Measurements from ENCODE around the gene AREL1.

AREL1 gene

DNA sequence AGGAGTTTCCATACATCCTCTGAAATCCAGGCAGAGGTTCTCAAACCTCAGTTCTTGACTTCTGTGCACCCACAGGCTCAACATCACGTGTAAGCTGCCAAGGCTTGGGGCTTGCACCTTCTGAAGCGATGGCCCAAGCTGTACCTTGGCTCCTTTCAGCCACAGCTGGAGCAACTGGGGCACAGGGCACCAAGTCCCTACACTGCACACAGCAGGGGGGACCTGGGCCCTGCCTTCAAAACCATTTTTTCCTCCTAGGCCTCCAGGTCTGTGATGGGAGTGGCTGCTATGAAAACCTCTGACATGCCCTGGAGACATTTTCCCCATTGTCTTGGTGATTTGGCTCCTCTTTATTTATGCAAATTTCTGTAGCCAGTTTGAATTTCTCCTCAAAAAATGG lies 10.6 kb downstream of the AREL1 start:
- in situ Hi-C loops (cut with MboI; ENCODE audit: low sequenced_read_pairs): no loop called here

- in situ Hi-C loops (cut with MboI; ENCODE audit: low sequenced_read_pairs): no loop called here
Observed at GRCh38 chr14:74698465-74698864, 14.4 kb downstream of the AREL1 start.

DNA sequence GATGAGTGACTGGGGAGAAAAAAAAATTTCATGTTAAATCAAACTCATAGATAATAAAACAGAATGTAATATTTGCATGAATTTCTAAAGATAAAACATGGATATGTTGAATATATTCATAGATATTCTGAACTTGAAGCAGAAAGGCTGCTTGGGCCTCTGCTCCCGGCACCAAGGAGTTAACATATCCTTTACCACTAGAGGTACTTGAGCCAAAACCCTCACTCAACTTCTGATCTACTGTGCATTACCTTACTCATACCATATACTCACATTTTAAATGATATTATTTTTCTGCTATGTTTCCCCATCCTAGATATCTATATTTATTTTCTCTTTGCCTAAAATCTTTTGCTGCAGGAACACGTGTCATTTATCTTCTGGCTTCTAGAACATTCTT lies 14.9 kb downstream of the AREL1 start:
- in situ Hi-C loops (cut with MboI; ENCODE audit: low sequenced_read_pairs): no loop called here

- in situ Hi-C loops (cut with MboI; ENCODE audit: low sequenced_read_pairs): no loop called here
Observed at GRCh38 chr14:74697543-74697942, 15.3 kb downstream of the AREL1 start.

GRCh38 chr14:74697011-74697410 lies 15.9 kb downstream of the AREL1 start:
- in situ Hi-C loops (cut with MboI; ENCODE audit: low sequenced_read_pairs): no loop called here

DNA sequence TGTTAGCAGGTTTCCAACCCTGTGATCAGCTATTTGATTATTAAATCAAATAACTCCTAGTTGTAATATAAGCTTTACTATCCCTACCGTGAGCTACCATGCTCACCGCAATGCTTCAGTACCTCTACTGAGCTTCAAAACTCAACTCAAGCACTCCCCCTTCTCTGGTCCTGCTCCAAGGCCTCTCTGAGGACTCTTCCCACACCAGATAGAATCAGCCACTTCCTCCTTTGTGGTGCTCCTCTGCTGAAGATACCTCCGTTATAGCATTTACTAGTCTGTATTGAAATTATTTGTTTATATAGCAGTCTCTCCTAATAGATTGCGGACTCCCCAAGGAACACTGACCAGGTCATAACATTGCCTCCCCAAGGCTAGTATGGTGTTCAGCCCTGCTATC lies 17.5 kb downstream of the AREL1 start:
- in situ Hi-C loops (cut with MboI; ENCODE audit: low sequenced_read_pairs): no loop called here

DNA sequence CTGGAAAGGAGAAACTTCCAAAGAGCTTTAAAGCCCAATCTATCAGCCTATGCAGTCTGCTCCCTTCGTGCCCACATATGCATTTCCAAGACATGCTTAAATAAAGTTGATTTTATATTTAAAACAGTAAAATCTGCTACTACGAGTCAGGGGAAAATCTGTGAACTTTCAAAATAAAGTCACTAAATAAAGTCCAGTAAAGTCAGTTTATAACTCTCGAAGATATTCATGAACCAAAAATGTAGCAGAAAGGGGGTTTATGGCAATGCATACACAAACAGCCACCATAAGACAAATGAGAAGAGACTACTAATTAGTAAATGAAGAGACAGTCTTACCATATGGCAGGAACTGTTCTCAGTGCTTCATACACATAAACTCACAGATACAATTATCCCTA lies 19.7 kb downstream of the AREL1 start:
- in situ Hi-C loops (cut with MboI; ENCODE audit: low sequenced_read_pairs): no loop called here

GRCh38 chr14:74691456-74691855 lies 21.4 kb downstream of the AREL1 start:
- in situ Hi-C loops (cut with MboI; ENCODE audit: low sequenced_read_pairs): no loop called here

- in situ Hi-C loops (cut with MboI; ENCODE audit: low sequenced_read_pairs): no loop called here
Observed at GRCh38 chr14:74685921-74686678, 26.8 kb downstream of the AREL1 start.

GRCh38 chr14:74685056-74685455 lies 27.8 kb downstream of the AREL1 start:
- in situ Hi-C loops (cut with MboI; ENCODE audit: low sequenced_read_pairs): no loop called here

GRCh38 chr14:74684434-74684833 lies 28.4 kb downstream of the AREL1 start:
- in situ Hi-C loops (cut with MboI; ENCODE audit: low sequenced_read_pairs): no loop called here

GRCh38 chr14:74683406-74683805 lies 29.5 kb downstream of the AREL1 start:
- in situ Hi-C loops (cut with MboI; ENCODE audit: low sequenced_read_pairs): no loop called here

DNA sequence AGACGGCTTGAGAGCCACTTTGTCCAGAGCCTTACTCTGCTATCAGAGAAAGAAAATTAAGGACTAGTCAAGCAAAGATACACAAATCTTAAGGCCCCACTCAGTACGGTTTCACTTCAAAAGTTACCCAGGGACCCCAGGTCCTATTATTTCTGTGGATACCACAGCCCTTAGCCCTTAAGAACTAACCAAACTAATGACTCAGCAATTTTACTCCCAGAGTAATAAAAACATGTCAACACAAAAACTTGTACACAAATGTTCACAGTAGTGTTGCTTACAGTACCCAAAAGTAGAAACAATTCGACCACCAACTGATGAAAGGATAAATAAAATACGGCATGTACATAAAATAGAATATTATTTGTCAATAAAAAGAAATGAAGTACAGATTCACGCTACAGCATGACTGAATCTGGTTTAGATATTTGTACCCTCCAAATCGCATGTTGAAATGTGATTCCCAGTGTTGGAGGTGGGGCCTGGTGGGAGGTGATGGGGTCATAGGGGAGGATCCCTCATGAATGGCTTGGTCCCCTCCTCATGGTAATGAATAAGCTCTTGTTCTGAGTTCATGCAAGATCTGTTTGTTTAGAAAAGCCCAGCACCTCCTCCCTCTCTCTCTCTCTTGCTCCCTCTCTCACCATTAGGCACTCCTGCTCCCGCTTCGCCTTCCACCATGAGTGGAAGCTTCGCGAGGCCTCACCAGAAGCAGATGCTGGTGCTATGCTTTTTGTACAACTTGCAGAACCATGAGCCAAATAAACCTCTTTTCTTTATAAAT lies 30.5 kb downstream of the AREL1 start:
- in situ Hi-C loops (cut with MboI; ENCODE audit: low sequenced_read_pairs): no loop called here

- in situ Hi-C loops (cut with MboI; ENCODE audit: low sequenced_read_pairs): no loop called here
Observed at GRCh38 chr14:74675219-74675618, 37.7 kb downstream of the AREL1 start.

- in situ Hi-C loops (cut with MboI; ENCODE audit: low sequenced_read_pairs): no loop called here
Observed at GRCh38 chr14:74673768-74674167, 39.1 kb downstream of the AREL1 start.

- in situ Hi-C loops (cut with MboI; ENCODE audit: low sequenced_read_pairs): no loop called here
Observed at GRCh38 chr14:74671789-74672188, 41.1 kb downstream of the AREL1 start.

DNA sequence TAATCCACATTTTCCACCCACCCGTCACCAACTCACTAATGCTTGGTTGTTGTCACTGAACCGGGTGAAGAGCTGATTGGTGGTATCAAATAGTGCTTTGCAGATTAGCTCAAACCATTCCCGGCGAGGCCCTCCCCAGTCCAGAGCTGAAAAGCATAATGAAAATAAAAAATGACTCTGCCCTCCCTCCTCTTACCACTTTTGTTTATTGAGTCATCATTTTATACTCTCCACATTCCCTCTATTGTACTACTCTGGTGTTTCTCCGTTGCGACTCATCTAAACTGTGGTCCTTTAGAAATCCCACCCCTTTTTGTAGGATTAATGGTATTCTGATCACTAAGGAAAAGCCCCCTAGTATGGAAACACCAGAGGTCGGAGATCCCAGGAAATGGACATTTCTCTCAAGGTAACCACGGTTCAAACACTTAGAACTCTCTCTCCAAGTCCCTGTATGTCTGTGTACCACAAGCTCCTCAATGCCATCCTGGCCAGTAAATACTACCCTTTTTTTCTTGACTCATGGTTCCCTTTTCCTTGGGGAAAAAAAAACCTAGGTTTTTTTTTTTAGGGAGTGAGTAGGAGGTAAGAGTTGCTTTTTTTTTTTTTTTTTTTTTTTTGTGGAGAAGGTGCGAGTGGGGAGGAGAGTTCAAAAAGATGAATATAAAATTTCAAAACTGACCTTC lies 42.0 kb downstream of the AREL1 start:
- in situ Hi-C loops (cut with MboI; ENCODE audit: low sequenced_read_pairs): no loop called here

DNA sequence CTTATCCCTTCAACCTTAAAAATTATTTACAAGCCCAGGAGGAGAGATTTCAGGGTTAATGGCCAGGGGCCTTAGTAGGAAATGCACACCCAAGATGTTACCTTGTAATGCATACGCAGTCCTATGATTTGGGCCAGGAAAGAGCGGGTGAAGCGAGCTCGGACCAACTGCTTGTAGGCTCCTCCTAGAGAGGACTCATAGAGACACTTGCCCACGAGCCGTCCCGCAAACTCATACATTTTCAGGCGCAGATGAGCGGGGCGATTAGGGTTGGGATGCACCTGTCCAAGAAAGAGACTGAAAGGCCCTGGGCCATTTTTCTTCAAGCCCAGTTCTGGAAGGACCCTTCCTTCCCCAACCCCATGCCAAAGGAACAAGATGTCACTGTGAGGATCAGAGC lies 43.0 kb downstream of the AREL1 start:
- in situ Hi-C loops (cut with MboI; ENCODE audit: low sequenced_read_pairs): no loop called here

DNA sequence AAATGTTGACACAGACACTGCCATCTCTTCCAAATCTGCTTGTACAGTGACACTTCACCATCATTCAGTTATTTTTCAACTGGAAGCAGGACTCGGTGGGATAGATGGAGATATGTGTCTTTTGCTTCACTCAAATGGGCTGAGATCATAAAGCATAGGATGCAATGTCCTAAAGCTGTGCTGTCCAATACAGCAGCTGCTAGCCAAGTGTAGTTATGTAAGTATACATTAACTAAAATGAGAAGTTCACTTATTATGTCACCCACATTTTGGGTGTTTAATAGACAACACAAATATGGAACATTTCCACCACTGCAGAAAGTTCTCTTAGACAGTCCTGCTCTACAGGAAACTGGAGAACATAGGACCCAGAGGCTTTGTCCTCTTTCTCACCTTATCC lies 43.6 kb downstream of the AREL1 start:
- in situ Hi-C loops (cut with MboI; ENCODE audit: low sequenced_read_pairs): no loop called here

DNA sequence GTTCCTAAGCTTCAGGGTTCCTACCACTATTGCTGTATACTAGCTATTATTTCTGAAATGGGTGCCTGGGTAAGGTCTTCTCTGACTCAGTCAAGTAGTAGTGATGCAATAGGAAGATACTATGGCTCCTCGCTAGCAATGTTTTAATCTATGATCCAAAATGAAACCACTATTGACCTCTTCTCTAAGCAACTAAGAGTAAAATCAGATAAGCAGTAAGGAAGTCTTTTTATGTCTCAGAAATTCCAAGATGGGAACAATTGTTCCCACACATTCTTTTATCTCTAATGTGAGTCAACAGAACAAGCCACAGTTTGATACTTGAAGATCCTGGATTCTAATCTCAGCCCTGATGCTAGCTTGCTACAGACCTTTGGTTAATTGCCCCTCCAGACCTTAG lies 45.1 kb downstream of the AREL1 start:
- in situ Hi-C loops (cut with MboI; ENCODE audit: low sequenced_read_pairs): no loop called here

DNA sequence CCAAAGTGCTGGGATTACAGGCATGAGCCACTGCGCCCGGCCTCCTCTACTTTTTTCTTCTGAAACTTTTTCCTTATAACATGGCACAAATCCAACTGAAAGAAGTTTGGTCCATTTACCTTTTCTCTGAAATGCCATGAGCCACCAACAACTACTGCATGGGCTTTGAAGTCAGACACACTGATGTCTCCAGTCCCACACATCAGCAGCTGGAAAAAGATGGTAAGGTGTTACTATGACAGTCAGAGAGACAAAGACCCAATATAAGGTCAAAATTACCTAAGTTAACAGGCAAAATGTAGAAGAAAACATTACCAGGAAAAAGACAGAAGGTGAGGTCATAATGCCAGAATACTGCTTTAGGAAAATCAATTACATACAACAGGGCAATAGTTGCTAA lies 48.2 kb downstream of the AREL1 start:
- in situ Hi-C loops (cut with MboI; ENCODE audit: low sequenced_read_pairs): no loop called here

GRCh38 chr14:74663884-74664283 lies 49.0 kb downstream of the AREL1 start:
- in situ Hi-C loops (cut with MboI; ENCODE audit: low sequenced_read_pairs): no loop called here
